ENCODE data around the gene MGAT5.

MGAT5 gene

GRCh38 chr2:134257965-134258683, 4.3 kb downstream of the MGAT5 start:
- no peak for DNase-seq

- DNase-seq: peak; percentile 44
These were observed 5.0 kb downstream of the MGAT5 start for GRCh38 chr2:134258684-134259388.

- no peak for DNase-seq
These were observed 5.7 kb downstream of the MGAT5 start for GRCh38 chr2:134259571-134259970.

DNA sequence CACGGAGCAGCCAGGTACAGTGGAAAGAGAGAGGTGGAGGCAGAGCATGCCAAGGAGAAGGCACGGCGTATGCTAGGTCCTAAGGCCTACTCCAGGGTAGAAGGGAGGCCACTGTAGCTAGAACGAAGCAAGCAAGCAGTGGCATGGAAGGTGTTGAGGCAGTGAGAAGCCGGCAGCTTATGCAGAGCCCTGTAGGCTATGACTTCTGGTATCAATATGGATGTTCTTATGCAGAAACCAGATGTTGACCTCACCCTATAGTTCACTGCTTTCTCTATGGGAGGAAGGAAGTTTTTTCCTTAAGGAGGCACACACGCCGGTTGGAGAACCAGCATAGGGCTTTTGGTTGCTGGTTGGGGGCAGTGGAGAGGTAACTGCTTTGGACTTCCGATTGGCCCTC, 6.1 kb downstream of the MGAT5 start:
- no peak for DNase-seq

GRCh38 chr2:134260713-134261112, 6.8 kb downstream of the MGAT5 start:
- no peak for DNase-seq

GRCh38 chr2:134261398-134262131, 7.7 kb downstream of the MGAT5 start:
- DNase-seq: peak; percentile 40

DNA sequence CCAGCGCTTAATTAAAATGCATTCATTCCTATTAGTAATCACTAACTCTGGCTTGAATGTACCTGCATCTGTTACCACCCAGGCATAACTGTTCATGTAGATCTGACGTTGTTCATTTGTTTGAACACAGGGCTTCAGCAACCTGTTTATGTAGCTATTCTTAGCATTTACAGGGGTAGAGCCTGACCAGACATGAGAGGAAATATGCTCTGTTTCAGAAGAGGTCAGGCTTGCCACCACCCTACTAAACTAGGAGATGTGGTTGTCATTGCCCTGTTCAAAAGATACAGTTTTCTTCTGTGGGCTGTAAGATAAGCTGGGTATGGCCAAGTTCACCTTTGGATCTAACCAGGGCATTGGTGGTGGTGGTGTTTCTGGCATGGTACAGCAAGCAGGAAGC, 8.8 kb downstream of the MGAT5 start:
- peak; percentile 57 for DNase-seq

DNA sequence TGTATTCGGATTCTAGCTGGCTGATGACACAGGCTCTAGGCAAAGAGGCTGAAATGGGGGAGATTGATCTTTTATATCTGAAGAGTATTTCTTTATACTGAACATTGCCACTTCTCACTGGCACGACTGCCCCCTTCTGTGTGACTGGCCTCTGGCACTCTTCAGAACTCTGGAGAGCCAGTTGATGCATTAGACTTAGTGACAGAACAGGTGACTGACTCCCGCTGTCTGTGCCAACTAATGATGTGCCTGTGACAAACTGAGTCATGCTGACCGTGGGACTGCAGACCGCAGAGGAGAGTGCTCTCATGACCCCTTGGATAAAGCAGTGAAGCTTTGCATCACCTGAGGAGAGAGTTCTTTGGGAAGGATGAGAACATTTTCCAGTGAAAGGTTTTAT, 14.4 kb downstream of the MGAT5 start:
- DNase-seq: no peak

DNA sequence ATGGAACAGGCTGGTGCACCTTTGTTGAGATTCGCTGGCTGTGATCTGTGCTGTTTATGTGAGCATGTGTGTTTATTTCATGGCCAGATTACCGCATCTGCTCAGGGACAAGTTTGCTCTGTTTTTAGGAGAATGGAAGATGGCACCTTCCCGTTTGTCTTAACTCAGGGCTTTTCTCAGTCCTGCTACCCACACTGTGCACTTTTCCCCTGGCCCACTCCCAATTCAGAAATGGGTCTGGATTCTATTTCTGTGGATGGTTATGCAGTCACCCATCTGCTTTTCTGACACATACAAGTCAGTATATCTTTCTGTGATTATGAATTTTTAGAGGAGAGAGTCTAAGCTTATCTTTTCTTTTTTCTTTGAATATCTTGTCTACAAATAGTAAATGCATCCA, 15.4 kb downstream of the MGAT5 start:
- DNase-seq: no peak

DNA sequence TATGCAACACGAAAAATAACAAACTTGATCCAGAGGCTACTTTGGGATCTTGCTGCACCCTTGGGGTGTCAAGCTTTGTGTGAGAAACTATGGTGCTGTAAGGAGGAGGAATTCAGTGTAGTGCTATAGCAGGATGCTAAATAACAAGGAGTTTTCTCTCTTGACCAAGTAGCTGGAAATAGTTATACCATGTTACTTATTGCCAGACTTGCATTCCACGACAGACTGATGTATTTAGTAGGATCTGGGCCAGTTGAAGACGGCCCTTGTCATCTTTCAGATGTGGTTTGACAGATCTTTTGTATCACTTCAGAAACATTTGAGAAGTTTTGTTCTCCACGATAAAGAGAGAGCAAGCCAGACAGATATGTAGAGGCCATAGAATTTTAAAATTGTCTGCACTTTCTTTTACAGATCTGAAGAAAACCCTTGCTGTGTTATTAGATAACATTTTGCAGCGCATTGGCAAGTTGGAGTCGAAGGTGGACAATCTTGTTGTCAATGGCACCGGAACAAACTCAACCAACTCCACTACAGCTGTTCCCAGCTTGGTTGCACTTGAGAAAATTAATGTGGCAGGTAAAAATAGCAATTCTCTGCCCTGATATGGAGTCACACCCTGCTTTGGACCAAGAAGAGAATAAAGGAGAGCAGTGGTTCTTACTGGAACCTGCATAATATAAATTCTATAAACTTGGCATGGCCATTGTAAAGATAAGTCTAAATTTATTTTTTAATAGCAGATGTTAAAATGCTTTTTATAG, 16.3 kb downstream of the MGAT5 start:
- DNase-seq: no peak

DNA sequence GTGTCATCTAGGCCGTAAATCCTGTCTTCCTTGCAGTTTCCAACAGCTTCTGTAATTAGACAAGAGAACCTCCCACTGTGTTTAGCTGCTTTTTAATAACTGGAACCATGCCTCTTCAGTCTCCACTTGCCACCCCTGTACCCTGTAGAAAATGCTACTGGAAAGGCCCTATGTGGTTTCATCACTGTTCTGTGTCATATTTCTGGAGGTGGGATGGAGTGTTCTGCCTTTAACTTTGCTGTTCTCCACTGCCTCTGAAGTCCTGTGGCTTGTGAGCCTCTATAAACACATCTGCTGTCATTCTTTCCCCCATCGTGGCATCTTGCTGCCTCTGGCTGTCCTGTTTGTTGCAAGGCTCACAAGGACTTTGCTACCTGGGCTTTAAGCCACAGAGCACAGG, 17.9 kb downstream of the MGAT5 start:
- no peak for DNase-seq

DNA sequence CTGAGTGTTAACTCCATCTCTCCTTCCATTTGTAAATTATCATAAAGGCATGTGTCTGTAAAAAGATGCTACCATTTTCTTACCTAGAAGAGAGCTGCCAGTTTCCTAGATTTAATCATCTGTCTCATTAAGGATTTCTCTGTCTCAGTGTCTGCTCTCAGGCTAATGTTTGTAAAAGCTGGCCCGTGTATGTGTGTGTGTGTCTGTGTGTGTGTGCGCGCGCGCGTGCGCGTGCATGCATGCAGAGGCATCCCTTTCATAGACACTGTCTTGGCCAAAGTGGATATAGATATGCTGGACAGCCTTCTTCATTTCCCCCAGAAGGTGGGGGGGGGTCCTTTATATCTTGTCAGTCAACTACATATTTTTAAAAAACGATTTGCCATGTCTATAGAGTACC, 18.9 kb downstream of the MGAT5 start:
- no peak for DNase-seq

- no peak for DNase-seq
These were observed 19.5 kb downstream of the MGAT5 start for GRCh38 chr2:134273256-134273983.

GRCh38 chr2:134274121-134274520, 20.2 kb downstream of the MGAT5 start:
- DNase-seq: no peak

DNA sequence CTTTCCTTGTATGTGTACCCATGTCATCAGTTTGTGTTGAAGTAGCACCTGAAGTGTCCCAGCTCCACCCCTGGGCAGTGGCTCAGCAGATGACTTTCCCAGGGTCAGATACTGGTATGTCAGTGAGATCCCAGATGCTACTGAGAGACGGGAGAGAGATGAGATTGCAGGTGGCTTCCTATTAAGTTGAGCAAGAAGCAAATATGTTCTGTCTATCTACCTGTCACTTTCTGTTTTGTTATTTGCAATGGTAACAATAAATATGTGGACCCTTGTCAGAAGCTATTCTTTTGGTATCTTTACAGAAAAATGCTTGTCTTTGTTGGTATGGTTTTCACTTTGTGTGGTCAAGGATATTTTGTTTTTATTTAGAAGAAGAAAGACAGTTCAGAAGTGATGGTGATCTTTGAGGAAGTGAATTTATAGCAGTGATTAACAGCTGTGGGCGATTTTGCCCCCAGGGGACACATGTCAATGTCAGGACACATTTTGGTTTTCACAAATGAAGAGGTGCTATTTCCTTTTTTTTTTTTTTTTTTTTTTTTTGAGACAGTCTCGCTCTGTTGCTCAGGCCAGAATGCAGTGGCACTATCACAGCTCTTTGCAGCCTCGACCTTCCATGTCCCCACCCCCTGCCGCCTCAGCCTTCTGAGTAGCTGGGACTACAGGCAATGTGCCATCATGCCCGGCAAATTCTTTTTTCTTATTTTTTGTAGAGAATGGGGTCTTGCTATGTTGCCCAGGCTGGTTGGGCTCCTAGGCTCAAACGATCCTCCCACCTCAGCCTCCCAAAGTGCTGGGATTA, 21.4 kb downstream of the MGAT5 start:
- no peak for DNase-seq

DNA sequence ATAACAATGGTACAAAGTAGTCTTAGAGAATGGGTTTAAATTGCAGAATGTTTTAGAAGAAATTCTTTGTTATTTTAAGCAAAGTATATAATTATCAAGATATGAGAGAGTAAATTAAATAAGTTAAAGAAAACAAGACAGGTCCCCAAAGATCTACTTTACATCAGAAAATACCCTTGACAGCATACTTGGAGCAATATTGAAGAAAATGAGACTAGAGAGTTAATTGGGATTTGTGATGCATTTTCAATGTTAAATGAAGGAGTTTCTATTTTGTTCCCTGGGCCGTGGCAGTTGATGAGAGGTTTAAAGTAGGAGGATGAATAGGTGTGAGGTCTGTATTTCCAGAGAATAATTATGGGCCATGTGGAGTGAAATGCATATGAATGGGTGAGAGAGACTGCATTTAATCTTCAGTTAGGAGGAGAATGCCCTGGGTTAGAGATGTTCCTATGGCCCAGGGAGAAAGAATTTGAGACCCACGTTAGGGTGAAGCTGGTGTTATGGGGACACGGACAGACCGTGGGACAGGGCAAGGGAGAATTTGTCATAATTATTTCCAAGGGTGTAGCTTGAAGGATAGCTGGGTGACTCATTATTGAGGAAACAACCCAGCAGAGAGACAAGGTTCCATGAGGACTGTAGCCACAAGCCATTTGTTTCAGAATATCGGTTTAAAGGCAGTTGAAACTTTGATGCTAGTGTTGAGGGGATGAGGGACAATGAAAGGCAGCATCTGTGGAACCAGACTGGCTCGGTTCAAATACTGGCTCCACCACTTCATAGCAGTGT, 22.7 kb downstream of the MGAT5 start:
- no peak for DNase-seq

GRCh38 chr2:134277223-134277622, 23.4 kb downstream of the MGAT5 start:
- DNase-seq: no peak

- no peak for DNase-seq
These were observed 24.7 kb downstream of the MGAT5 start for GRCh38 chr2:134278553-134278952.

- no peak for DNase-seq
These were observed 25.5 kb downstream of the MGAT5 start for GRCh38 chr2:134279417-134279816.

DNA sequence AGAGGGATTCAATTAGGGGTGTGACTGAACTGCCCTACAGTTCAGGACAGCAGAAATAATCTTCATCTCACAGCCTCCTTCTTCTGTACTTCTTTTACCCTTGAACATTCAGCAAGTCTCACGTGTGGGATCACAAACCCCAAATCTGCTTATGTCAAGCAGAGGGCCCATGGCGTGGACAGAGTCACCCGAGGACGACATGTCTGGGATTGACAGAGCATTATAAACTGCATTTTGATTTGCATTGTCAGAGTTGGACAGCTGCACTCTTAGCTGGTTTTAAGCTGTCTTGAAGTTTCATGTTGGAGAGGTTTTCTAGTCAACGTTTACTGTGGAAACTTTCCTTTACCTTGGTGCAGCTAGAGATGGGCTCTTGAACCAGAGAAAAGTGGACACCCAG, 26.4 kb downstream of the MGAT5 start:
- DNase-seq: no peak

- no peak for DNase-seq
These were observed 26.9 kb downstream of the MGAT5 start for GRCh38 chr2:134280726-134281125.

Data from hematopoietic multipotent progenitor cell treated with erythropoietin and hydrocortisone succinate and interleukin-3 and kit ligand, for 4 days (in vitro differentiated cells).